ENCODE measurements around the gene LRP1.

Gene LRP1

GRCh38 chr12:57134949-57135348 lies 6.7 kb downstream of the LRP1 start:
- no peak for DNase-seq (ENCODE audit: low read depth in 2 of 2)

- DNase-seq (ENCODE audit: low read depth in 2 of 2), result no peak
Measured at GRCh38 chr12:57135527-57136326, 7.4 kb downstream of the LRP1 start.

GRCh38 chr12:57138526-57139272 lies 10.4 kb downstream of the LRP1 start:
- no peak for DNase-seq (ENCODE audit: low read depth in 2 of 2)

GRCh38 chr12:57139796-57140649 lies 11.7 kb downstream of the LRP1 start:
- no peak for DNase-seq (ENCODE audit: low read depth in 2 of 2)

- no peak for DNase-seq (ENCODE audit: low read depth in 2 of 2)
Measured at GRCh38 chr12:57141249-57141648, 13.0 kb downstream of the LRP1 start.

- DNase-seq (ENCODE audit: low read depth in 2 of 2), result no peak
Measured at GRCh38 chr12:57142121-57142520, 13.8 kb downstream of the LRP1 start.

- no peak for DNase-seq (ENCODE audit: low read depth in 2 of 2)
Measured at GRCh38 chr12:57142727-57143126, 14.4 kb downstream of the LRP1 start.

GRCh38 chr12:57143454-57143853 lies 15.2 kb downstream of the LRP1 start:
- DNase-seq (ENCODE audit: low read depth in 2 of 2), result no peak

GRCh38 chr12:57145460-57146059 lies 17.3 kb downstream of the LRP1 start:
- DNase-seq (ENCODE audit: low read depth in 2 of 2), result no peak

GRCh38 chr12:57146092-57146491 lies 17.8 kb downstream of the LRP1 start:
- DNase-seq (ENCODE audit: low read depth in 2 of 2), result no peak

GRCh38 chr12:57146961-57147944 lies 19.0 kb downstream of the LRP1 start, which contains the start of gene LRP1-AS:
Gene LRP1-AS (minus strand): TSS chr12:57147619.
- no peak for DNase-seq (ENCODE audit: low read depth in 2 of 2)

- DNase-seq (ENCODE audit: low read depth in 2 of 2), result no peak
Measured at GRCh38 chr12:57148469-57149244, 20.4 kb downstream of the LRP1 start.

GRCh38 chr12:57149245-57149900 lies 21.1 kb downstream of the LRP1 start:
- DNase-seq (ENCODE audit: low read depth in 2 of 2), result no peak

GRCh38 chr12:57150400-57151000 lies 22.2 kb downstream of the LRP1 start:
- DNase-seq (ENCODE audit: low read depth in 2 of 2), result no peak

- DNase-seq (ENCODE audit: low read depth in 2 of 2), result no peak
Measured at GRCh38 chr12:57151741-57152630, 23.7 kb downstream of the LRP1 start.

GRCh38 chr12:57152639-57153038 lies 24.4 kb downstream of the LRP1 start:
- DNase-seq (ENCODE audit: low read depth in 2 of 2), result no peak

- no peak for DNase-seq (ENCODE audit: low read depth in 2 of 2)
Measured at GRCh38 chr12:57153415-57153997, 25.2 kb downstream of the LRP1 start.
